Neuronal stem cell (in vitro differentiated cells): ENCODE results near the gene MACROD2.

Experiments
- DNase-seq: peaks from one replicate; pipeline ENCODE4 v3.0.0-alpha.2; 2013; ENCODE audit warnings: low spot score
- H2AFZ ChIP-seq: one replicate; pipeline ENCODE4 v1.6.1; 2013; ENCODE audit warnings: mild to moderate bottlenecking, low read length, inconsistent platforms
- H2AK5ac ChIP-seq: 2 replicates; pipeline ENCODE4 v1.6.1; 2013; ENCODE audit warnings: low read depth, mild to moderate bottlenecking, inconsistent platforms, low read length, moderate library complexity, mixed read lengths
- H2BK120ac ChIP-seq: 2 replicates; pipeline ENCODE4 v1.6.1; 2013; ENCODE audit warnings: low read depth, mild to moderate bottlenecking, inconsistent platforms, low read length, moderate library complexity, mixed read lengths
- H2BK12ac ChIP-seq: one replicate; pipeline ENCODE4 v1.6.1; 2013; ENCODE audit warnings: low read length, inconsistent platforms
- H2BK15ac ChIP-seq: 2 replicates; pipeline ENCODE4 v1.6.1; 2013; ENCODE audit warnings: mild to moderate bottlenecking, low read length, inconsistent platforms, mixed read lengths
- H2BK5ac ChIP-seq: one replicate; pipeline ENCODE4 v1.6.1; 2013; ENCODE audit warnings: inconsistent platforms, mild to moderate bottlenecking, low read length, moderate library complexity
- H3K14ac ChIP-seq: one replicate; pipeline ENCODE4 v1.6.1; 2013; ENCODE audit warnings: low read length, inconsistent platforms
- H3K18ac ChIP-seq: 2 replicates; pipeline ENCODE4 v1.6.1; 2013; ENCODE audit warnings: low read length, inconsistent platforms
- H3K23ac ChIP-seq: 2 replicates; pipeline ENCODE4 v1.6.1; 2013; ENCODE audit warnings: low read depth, mild to moderate bottlenecking, mixed read lengths, low read length, inconsistent platforms; ENCODE audit not compliant: poor library complexity
- H3K27ac ChIP-seq: replicated peaks from 3 replicates; pipeline ENCODE4 v1.5.1; 2013; ENCODE audit warnings: low read length, inconsistent platforms
- H3K27me3 ChIP-seq, 3 experiments: 2 replicates each; pipeline ENCODE4 v1.6.1; 2013; ENCODE audit warnings: low read length in 3 of 3, mild to moderate bottlenecking in 2 of 3, inconsistent platforms in 1 of 3, low read depth in 1 of 3, mixed read lengths in 1 of 3, moderate library complexity in 1 of 3; ENCODE audit not compliant: control insufficient read depth in 3 of 3, insufficient read depth in 3 of 3
- H3K36me3 ChIP-seq, 2 donors: replicated peaks in 1 of 2; 2 replicates each; pipeline ENCODE4 v1.6.1; 2013; ENCODE audit warnings: low read length in 2 of 2; ENCODE audit not compliant: control insufficient read depth in 2 of 2, insufficient read depth in 2 of 2
- H3K4ac ChIP-seq: 2 replicates; pipeline ENCODE4 v1.6.1; 2013; ENCODE audit warnings: inconsistent platforms, mild to moderate bottlenecking, low read length, moderate library complexity
- H3K4me1 ChIP-seq, 2 donors: 1 replicate in 1 of 2; 2 replicates in 1 of 2; pipeline ENCODE4 v1.6.1; 2013; ENCODE audit warnings: low read length in 2 of 2, low read depth in 1 of 2; ENCODE audit not compliant: control insufficient read depth in 2 of 2, insufficient read depth in 1 of 2
- H3K4me2 ChIP-seq: one replicate; pipeline ENCODE4 v1.6.1; 2013; ENCODE audit warnings: mild to moderate bottlenecking, low read length, inconsistent platforms; ENCODE audit not compliant: insufficient read depth, poor library complexity, severe bottlenecking
- H3K4me3 ChIP-seq, 2 donors: 2 replicates each; pipeline ENCODE4 v1.5.1; 2013; ENCODE audit warnings: low read length in 2 of 2, mild to moderate bottlenecking in 2 of 2, inconsistent platforms in 1 of 2, moderate library complexity in 1 of 2
- H3K79me1 ChIP-seq: one replicate; pipeline ENCODE4 v1.6.1; 2013; ENCODE audit warnings: low read depth, mild to moderate bottlenecking, inconsistent platforms, low read length, moderate library complexity
- H3K9ac ChIP-seq: one replicate; pipeline ENCODE4 v1.6.1; 2013; ENCODE audit warnings: mild to moderate bottlenecking, low read depth, low read length, inconsistent platforms; ENCODE audit not compliant: poor library complexity
- H3K9me3 ChIP-seq, 2 donors: replicated peaks in 1 of 2; 2 replicates each; pipeline versions ENCODE3 to v1.6.1; 2013; ENCODE audit warnings: low read length in 2 of 2, mild to moderate bottlenecking in 2 of 2, inconsistent platforms in 1 of 2, low read depth in 1 of 2, mixed read lengths in 1 of 2, moderate library complexity in 1 of 2; ENCODE audit not compliant: control insufficient read depth in 2 of 2, insufficient read depth in 1 of 2
- H4K8ac ChIP-seq: one replicate; pipeline ENCODE4 v1.6.1; 2013; ENCODE audit warnings: low read depth, mild to moderate bottlenecking, inconsistent platforms, low read length, moderate library complexity
- H4K91ac ChIP-seq: one replicate; pipeline ENCODE4 v1.6.1; 2013; ENCODE audit warnings: low read length, low read depth, mild to moderate bottlenecking, inconsistent platforms; ENCODE audit not compliant: poor library complexity
- WGBS, 2 donors: extraction: QIAGEN DNeasy Blood & Tissue Kit; methylation state at CpG; one replicate each; pipeline ENCODE4 v1.1.7; 2013; ENCODE audit warnings: missing lambda C conversion rate in 2 of 2, mixed read lengths in 1 of 2; ENCODE audit not compliant: insufficient read length in 2 of 2, insufficient replicate concordance in 1 of 2; ENCODE audit errors: extremely low coverage in 2 of 2; 5-methylcytosine and 5-hydroxymethylcytosine counted together

MACROD2 gene

DNA sequence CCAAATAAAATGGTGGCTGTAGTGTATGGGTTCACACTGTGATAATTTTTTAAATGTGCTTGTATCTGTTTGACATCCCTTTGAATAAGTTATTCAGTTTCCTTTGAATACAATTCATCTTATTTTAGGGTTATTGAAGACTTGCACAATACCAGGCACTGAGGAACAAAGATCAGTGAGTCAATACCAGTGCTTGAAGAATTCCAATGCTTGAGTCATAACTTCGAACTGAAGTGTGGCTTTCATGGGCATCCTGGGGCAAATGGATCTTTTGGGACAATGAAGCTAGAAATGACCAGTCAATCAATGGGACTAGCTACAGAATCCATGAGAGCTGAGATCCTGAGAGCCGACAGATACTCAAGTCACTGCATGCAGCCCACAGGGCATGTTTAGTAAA, 692.0 kb downstream of the MACROD2 start:
- H2BK5ac ChIP-seq = no peak overlapping the region
- no peak overlapping the region for H3K27ac ChIP-seq
- H3K4me1 ChIP-seq = no peaks in the 10 kb centered on the region
- H2BK120ac ChIP-seq = no peak overlapping the region
- H3K4me3 ChIP-seq = no peak overlapping the region
- no peak overlapping the region for H4K8ac ChIP-seq
- H2AK5ac ChIP-seq = no peak overlapping the region
- no peak overlapping the region for H2AFZ ChIP-seq
- no peaks in the 10 kb centered on the region for H3K27me3 ChIP-seq
- H3K4ac ChIP-seq = no peak overlapping the region
- H2BK15ac ChIP-seq = no peak overlapping the region
- H3K23ac ChIP-seq = no peak overlapping the region
- H3K9me3 ChIP-seq = no peaks in the 10 kb centered on the region
- DNase-seq = no peak
- no peaks in the 10 kb centered on the region for H3K79me1 ChIP-seq
- WGBS, 2 donors = no CpG with 5 or more reads among the region's 2 CpGs
- no peak overlapping the region for H2BK12ac ChIP-seq
- H3K18ac ChIP-seq = no peak overlapping the region
- H4K91ac ChIP-seq = no peak overlapping the region
- H3K36me3 ChIP-seq = no peaks in the 10 kb centered on the region
- H3K4me2 ChIP-seq = no peak overlapping the region
- no peak overlapping the region for H3K14ac ChIP-seq
- no peak overlapping the region for H3K9ac ChIP-seq

DNA sequence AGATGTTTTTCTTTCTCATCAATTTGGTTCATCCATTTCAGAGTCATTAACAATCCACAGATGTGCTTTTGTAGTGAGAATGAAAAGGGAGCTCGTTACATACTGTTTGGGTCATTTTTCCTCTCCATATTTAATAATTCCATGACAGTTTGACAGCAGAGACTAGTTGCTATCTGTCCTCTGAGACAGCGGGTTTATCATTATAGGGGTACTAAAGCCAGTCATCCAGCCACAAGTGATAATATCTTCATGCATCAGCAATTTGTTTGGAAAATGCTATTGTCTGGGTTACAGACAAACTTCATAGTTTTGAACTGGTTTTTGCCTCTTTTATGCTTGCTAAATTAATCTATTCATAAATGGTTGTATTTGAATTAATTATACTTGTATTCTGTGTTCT, 692.7 kb downstream of the MACROD2 start:
- H2BK120ac ChIP-seq = no peak overlapping the region
- no peak overlapping the region for H4K91ac ChIP-seq
- no peak overlapping the region for H2BK5ac ChIP-seq
- H3K4me2 ChIP-seq = no peak overlapping the region
- no CpG with 5 or more reads among the region's 2 CpGs for WGBS, 2 donors
- H3K23ac ChIP-seq = no peak overlapping the region
- H3K36me3 ChIP-seq = no peaks in the 10 kb centered on the region
- no peaks in the 10 kb centered on the region for H3K4me1 ChIP-seq
- no peaks in the 10 kb centered on the region for H3K27me3 ChIP-seq
- H2BK12ac ChIP-seq = no peak overlapping the region
- no peak overlapping the region for H3K4ac ChIP-seq
- no peak overlapping the region for H3K27ac ChIP-seq
- H3K18ac ChIP-seq = no peak overlapping the region
- H3K4me3 ChIP-seq = no peak overlapping the region
- no peak overlapping the region for H2AFZ ChIP-seq
- no peak overlapping the region for H3K14ac ChIP-seq
- H3K9me3 ChIP-seq = no peaks in the 10 kb centered on the region
- no peak overlapping the region for H3K9ac ChIP-seq
- no peak overlapping the region for H2BK15ac ChIP-seq
- H2AK5ac ChIP-seq = no peak overlapping the region
- no peak for DNase-seq
- no peak overlapping the region for H4K8ac ChIP-seq
- no peaks in the 10 kb centered on the region for H3K79me1 ChIP-seq

DNA sequence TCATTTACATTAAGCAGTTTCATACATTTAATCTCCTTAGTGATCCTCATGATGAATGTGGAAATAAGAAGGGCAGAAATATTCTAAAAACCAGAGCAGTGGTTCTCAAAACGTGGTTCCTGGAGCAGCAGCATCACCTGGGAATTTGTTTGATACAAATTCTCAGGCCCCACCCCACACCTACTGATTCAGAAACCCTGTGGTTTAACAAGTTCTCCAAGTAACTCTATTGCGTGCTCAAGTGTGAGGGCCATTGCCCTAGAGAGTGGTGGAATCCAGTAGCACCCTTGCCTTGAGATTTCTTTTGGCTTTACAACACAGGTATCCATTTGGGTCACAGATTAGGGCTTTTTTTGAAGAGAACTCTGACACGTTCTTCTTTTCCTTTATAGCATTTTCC, 696.7 kb downstream of the MACROD2 start:
- no peak overlapping the region for H3K18ac ChIP-seq

DNA sequence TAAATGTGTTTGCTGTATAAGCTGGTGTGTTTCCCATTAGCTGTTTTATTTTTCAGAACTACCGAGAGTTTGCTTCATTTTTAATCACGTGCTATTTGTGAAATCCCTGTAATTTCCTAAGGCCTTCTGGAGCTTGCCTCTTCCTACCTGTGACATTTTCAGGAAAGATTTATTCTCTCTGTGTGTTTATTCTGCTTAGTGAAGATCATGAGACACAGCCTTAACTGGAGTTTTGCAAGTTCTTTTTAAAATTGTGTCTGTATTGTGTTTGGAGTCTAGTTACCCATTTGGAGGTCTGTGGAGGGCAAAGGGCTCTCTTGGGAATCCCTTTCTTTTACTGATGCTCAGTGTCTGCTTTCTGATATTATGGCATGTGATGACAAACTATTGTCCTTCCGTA, 701.2 kb downstream of the MACROD2 start:
- H3K14ac ChIP-seq = no peak overlapping the region
- no peaks in the 10 kb centered on the region for H3K79me1 ChIP-seq
- no peak overlapping the region for H3K4ac ChIP-seq
- no CpG with 5 or more reads among the region's 3 CpGs for WGBS, 2 donors
- H2BK12ac ChIP-seq = no peak overlapping the region
- no peak overlapping the region for H2BK120ac ChIP-seq
- H3K23ac ChIP-seq = no peak overlapping the region
- no peak overlapping the region for H3K4me3 ChIP-seq
- no peak overlapping the region for H2BK15ac ChIP-seq
- H3K27me3 ChIP-seq = no peaks in the 10 kb centered on the region
- H4K91ac ChIP-seq = no peak overlapping the region
- peak overlapping the region; percentile 58 for H2AFZ ChIP-seq
- peaks cover 0 to 15% of the 10 kb centered on the region in 2 donors for H3K4me1 ChIP-seq
- no peak overlapping the region for H3K18ac ChIP-seq
- H2BK5ac ChIP-seq = no peak overlapping the region
- H3K4me2 ChIP-seq = no peak overlapping the region
- no peak overlapping the region for H2AK5ac ChIP-seq
- H3K36me3 ChIP-seq = no peaks in the 10 kb centered on the region
- H3K9me3 ChIP-seq = no peaks in the 10 kb centered on the region
- DNase-seq = no peak
- H3K9ac ChIP-seq = no peak overlapping the region
- H4K8ac ChIP-seq = no peak overlapping the region
- H3K27ac ChIP-seq = no peak overlapping the region

More for the DNA sequence above, 696.7 kb downstream of the MACROD2 start:
- no peaks in the 10 kb centered on the region for H3K9me3 ChIP-seq
- no peak overlapping the region for H3K14ac ChIP-seq
- H2BK5ac ChIP-seq = no peak overlapping the region
- H2AFZ ChIP-seq = no peak overlapping the region
- H3K4ac ChIP-seq = no peak overlapping the region
- no peak overlapping the region for H3K9ac ChIP-seq
- no peaks in the 10 kb centered on the region for H3K36me3 ChIP-seq
- H2BK12ac ChIP-seq = no peak overlapping the region
- H4K8ac ChIP-seq = no peak overlapping the region
- H3K27me3 ChIP-seq = no peaks in the 10 kb centered on the region
- no peak overlapping the region for H3K27ac ChIP-seq
- no CpG with 5 or more reads among the region's 3 CpGs for WGBS, 2 donors
- H3K79me1 ChIP-seq = no peaks in the 10 kb centered on the region
- no peak overlapping the region for H3K4me2 ChIP-seq
- no peak overlapping the region for H3K23ac ChIP-seq
- H2BK15ac ChIP-seq = no peak overlapping the region
- H3K4me3 ChIP-seq = no peak overlapping the region
- H2BK120ac ChIP-seq = no peak overlapping the region
- peaks cover 0 to 7% of the 10 kb centered on the region in 2 donors for H3K4me1 ChIP-seq
- no peak overlapping the region for H2AK5ac ChIP-seq
- no peak overlapping the region for H4K91ac ChIP-seq
- DNase-seq = no peak
